ENCODE measurements around the gene MOCS1. TPM values are rescaled to one million over a fixed set of nuclear protein-coding genes. Genes with fewer than 3 reads are reported as not detected.
A peak's percentile ranks its signal among the peaks of the same experiment; 100 is the strongest.

The MOCS1 gene
- total RNA-seq = 10 to 100 TPM; 16.8 to 17.9 TPM
- polyA plus RNA-seq (ENCODE audit: insufficient read depth, low read depth, low replicate concordance) = 11.8 TPM
- long read RNA-seq, donor 1, partial matches to known transcripts = 0 of 3 reads
- long read RNA-seq, donor 1, other reads (novel, unspliced or antisense) = 0 of 3 reads
- long read RNA-seq, donor 2, partial matches to known transcripts = 0 of 1 reads
- long read RNA-seq, donor 2, other reads (novel, unspliced or antisense) = 0 of 1 reads

DNA sequence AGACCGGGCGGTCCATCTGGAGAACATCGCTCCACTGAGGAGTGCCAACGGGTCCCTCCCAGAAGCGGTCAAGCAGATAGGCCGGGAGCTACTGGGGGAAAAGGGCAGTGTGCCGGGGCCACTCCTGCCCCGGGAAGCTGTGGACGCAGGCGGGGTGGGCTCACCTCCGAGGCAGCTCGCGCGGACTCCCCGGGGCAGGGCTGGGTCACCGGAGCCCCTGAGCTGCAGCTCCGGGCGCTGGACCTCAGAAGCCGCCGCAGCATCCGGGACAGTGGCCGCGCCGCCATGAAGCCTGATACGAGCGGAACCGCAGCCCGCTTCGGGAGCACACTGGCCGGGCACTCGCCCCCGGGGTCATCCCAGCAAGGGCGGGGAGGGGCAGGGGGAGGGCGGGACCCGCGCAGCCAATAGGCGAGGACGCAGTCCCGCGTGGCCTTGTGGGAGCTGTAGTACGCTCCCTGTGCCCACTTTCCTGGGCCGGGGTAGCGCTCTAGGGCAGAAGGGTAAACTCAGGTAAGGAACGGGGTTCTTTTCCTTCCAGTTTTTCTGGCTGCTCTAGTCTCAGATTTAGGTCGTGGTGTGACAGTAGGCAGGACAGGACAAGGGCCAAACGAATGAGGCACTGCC, at the start of gene MOCS1:
Gene MOCS1, minus strand, starts transcription at position 332 of the 627 bp plus-strand sequence. Its CDS starts 45 bp downstream, at position 287.
- no peaks in the 10 kb centered on the region for H3K27me3 ChIP-seq
- H3K36me3 ChIP-seq (ENCODE audit: low read depth, missing control alignments) = no peaks in the 10 kb centered on the region
- DNase-seq = peak; percentile 92
- H3K4me3 ChIP-seq = peak within 1 kb of the TSS; percentile 77 to 85
- intact Hi-C loops (cut with DNase I; ENCODE audit: low total_unique reads) = no loop called here
- H3K27ac ChIP-seq = peak within 1 kb of the TSS; percentile 70 to 87
- peaks cover 7% of the 10 kb centered on the region for H3K4me1 ChIP-seq
- no peaks in the 10 kb centered on the region for H3K9me3 ChIP-seq
- WGBS, 2 donors = 0 to 1% methylated on average over 24 to 41 of the region's 46 CpGs
- TF ChIP-seq POLR2A (IDR thresholded peaks at IDR 0.05) = no peak
- TF ChIP-seq, protein P1, sequence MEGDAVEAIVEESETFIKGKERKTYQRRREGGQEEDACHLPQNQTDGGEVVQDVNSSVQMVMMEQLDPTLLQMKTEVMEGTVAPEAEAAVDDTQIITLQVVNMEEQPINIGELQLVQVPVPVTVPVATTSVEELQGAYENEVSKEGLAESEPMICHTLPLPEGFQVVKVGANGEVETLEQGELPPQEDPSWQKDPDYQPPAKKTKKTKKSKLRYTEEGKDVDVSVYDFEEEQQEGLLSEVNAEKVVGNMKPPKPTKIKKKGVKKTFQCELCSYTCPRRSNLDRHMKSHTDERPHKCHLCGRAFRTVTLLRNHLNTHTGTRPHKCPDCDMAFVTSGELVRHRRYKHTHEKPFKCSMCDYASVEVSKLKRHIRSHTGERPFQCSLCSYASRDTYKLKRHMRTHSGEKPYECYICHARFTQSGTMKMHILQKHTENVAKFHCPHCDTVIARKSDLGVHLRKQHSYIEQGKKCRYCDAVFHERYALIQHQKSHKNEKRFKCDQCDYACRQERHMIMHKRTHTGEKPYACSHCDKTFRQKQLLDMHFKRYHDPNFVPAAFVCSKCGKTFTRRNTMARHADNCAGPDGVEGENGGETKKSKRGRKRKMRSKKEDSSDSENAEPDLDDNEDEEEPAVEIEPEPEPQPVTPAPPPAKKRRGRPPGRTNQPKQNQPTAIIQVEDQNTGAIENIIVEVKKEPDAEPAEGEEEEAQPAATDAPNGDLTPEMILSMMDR (IDR thresholded peaks at IDR 0.05) = no peak

GRCh38 chr6:39984051-39984450, 49.8 kb upstream of the MOCS1 start:
- Histone ChIP-seq H3K9me3 (no peaks in the 10 kb centered on the region), H3K27me3 (no peaks in the 10 kb centered on the region), H3K4me1 (peaks cover 4% of the 10 kb centered on the region), H3K4me3 (no peak overlapping the region), H3K27ac (no peak overlapping the region), H3K36me3 (ENCODE audit: low read depth, missing control alignments) (no peaks in the 10 kb centered on the region)
- no peak for DNase-seq
- TF ChIP-seq, protein P1 (IDR thresholded peaks at IDR 0.05) = no peak
- TF ChIP-seq POLR2A (IDR thresholded peaks at IDR 0.05) = no peak
- intact Hi-C loops (cut with DNase I; ENCODE audit: low total_unique reads) = loop anchor here (5.0 kb wide), 1 partner anchor 1063 kb away; no protein-coding TSS in a partner anchor

DNA sequence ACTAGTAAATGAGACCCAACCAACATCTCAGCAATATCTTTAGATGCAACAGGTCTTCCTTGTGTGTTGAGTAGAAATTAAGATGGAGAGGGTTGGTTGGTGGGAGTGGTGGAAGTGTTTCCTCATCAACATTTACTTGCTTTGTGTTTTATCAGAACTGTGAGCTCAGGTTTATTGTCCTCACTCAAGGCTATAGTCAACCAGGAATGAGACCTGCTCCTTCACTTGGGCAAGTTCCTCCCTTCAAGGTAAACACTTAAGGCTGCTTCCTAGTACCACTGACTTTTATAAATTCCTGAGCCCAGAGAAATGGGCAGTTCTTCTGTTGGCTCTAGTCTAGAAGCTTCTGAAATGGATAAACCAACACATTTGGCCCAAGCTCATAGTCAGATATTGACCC, 48.9 kb upstream of the MOCS1 start:
- intact Hi-C loops (cut with DNase I; ENCODE audit: low total_unique reads) = loop anchor here (5.0 kb wide), 1 partner anchor 1064 kb away; no protein-coding TSS in a partner anchor
- no peaks in the 10 kb centered on the region for H3K27me3 ChIP-seq
- no peak for DNase-seq
- H3K4me3 ChIP-seq = no peak overlapping the region
- peaks cover 4% of the 10 kb centered on the region for H3K4me1 ChIP-seq
- no peaks in the 10 kb centered on the region for H3K36me3 ChIP-seq (ENCODE audit: low read depth, missing control alignments)
- no peak for TF ChIP-seq POLR2A (IDR thresholded peaks at IDR 0.05)
- TF ChIP-seq, protein P1 (IDR thresholded peaks at IDR 0.05) = no peak
- H3K9me3 ChIP-seq = no peaks in the 10 kb centered on the region
- no peak overlapping the region for H3K27ac ChIP-seq

DNA sequence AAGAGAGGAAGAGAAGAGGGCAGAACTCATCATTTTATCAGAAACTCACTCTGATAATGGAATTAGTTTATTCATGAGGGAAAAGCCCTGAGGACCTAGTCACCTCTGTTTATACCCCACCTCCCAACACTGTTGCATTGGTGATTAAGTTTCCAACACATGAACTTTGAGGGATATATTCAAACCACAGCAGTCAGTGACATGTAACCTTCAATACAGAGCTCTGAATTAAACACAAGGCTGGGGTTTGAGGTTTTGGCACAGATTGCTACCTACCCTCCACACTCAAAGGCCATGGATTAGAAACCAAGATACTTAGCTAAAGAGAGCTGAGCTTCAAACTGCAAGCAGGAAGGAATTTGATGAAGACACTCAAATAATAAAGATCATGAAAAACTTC, 48.5 kb upstream of the MOCS1 start:
- no peak for DNase-seq
- Histone ChIP-seq H3K4me3 (no peak overlapping the region), H3K9me3 (no peaks in the 10 kb centered on the region), H3K27ac (no peak overlapping the region), H3K36me3 (ENCODE audit: low read depth, missing control alignments) (no peaks in the 10 kb centered on the region), H3K4me1 (peaks cover 4% of the 10 kb centered on the region), H3K27me3 (no peaks in the 10 kb centered on the region)
- intact Hi-C loops (cut with DNase I; ENCODE audit: low total_unique reads) = loop anchor here (5.0 kb wide), 1 partner anchor 1065 kb away; no protein-coding TSS in a partner anchor
- no peak for TF ChIP-seq POLR2A (IDR thresholded peaks at IDR 0.05)
- TF ChIP-seq, protein P1 (IDR thresholded peaks at IDR 0.05) = no peak
